Heart left ventricle (tissue), 13 donors: ENCODE measurements around the gene MGLL.

Source experiments
- CTCF ChIP-seq, 12 donors: fragments of 200-600 bp; sonication (generic) in 4 of 12; IDR thresholded peaks; one replicate each; pipeline versions ENCODE4 v1.5.0 to v1.8.0; 2018 to 2022; ENCODE audit warnings: antibody characterized with exemption in 12 of 12, mild to moderate bottlenecking in 5 of 12
- POLR2A ChIP-seq, 2 donors: fragments of 450-650 bp; IDR thresholded peaks; one replicate each; pipeline ENCODE4 v1.6.1; 2017; ENCODE audit warnings: antibody characterized with exemption in 2 of 2, mild to moderate bottlenecking in 2 of 2, moderate library complexity in 2 of 2
- donor health status: ischemic (EF 13 %, LVEDD 7.1; RV severe dilation, severe dysfunction).
- donor health status: DM: no; HTN: yes; CAD: no.
- donor health status: DM: no; HTN: no; CAD: no.
- donor health status: ischemic (EF 25% LVEDD 6.9; RV normal size, moderate dysfunction).
- donor health status: ischemic (EF 25% LVEDD 5.7; RV mildly dilated, moderate dysfunction).
- donor health status: ischemic (EF 35%, LVEDD 5.7; RV mildly dilated, moderate dysfunction).
- donor health status: nonischemic (EF 11% LVEDD 7.7; RV severe dilation, severe dysfunction).
- donor health status: DM: yes; HTN: yes; CAD: no.
- donor health status: PGD.
- donor health status: ischemic (EF 29% LVEDD 5.4; RV normal size, mild dysfunction).
- donor health status: nonischemic (EF 23%, LVEDD 6.1; RV moderate dilation, normal function).

- no peak for TF ChIP-seq CTCF (IDR thresholded peaks at IDR 0.05)
- no peak for TF ChIP-seq POLR2A (IDR thresholded peaks at IDR 0.05)
Measured at GRCh38 chr3:127678611-127679533, 143.4 kb downstream of the MGLL start.
